GM13977 (cell line): ENCODE results near the gene ZNRF3.

ENCODE experiments used
- DNase-seq: peaks from one replicate; pipeline ENCODE4 v3.0.0; 2012; ENCODE audit warnings: low spot score
- CTCF ChIP-seq: IDR thresholded peaks from 2 replicates; pipeline ENCODE4 v1.5.1; 2012; ENCODE audit warnings: mild to moderate bottlenecking, control low read depth; ENCODE audit not compliant: insufficient read depth; ENCODE audit errors: extremely low read depth, missing control alignments
- in situ Hi-C: fragments of 300-500 bp; cut with MboI; formaldehyde crosslinking; loops from one replicate; pipeline ENCODE4 v1.12.0; 2022; ENCODE audit warnings: low sequenced_read_pairs, low pct_unique_long_range_greater_than_20kb, mixed read lengths, inconsistent platforms; ENCODE audit not compliant: unreplicated experiment

ZNRF3 gene

GRCh38 chr22:29072193-29072978 is 189.0 kb downstream of the ZNRF3 start:
- TF ChIP-seq CTCF = no peak
- in situ Hi-C loops = no loop called here

GRCh38 chr22:29072979-29073617 is 189.7 kb downstream of the ZNRF3 start, which contains the start of gene KREMEN1:
TSS of gene KREMEN1 (plus strand) at chr22:29073035. CDS start at chr22:29073131, 96 bp downstream.
- DNase-seq = no peak
- no peak for TF ChIP-seq CTCF
- in situ Hi-C loops = no loop called here

More at GRCh38 chr22:29072193-29072978, 189.0 kb downstream of the ZNRF3 start:
- peak; percentile 97 for DNase-seq

- no peak for DNase-seq
- TF ChIP-seq CTCF = no peak
- in situ Hi-C loops = no loop called here
Measured at GRCh38 chr22:29073618-29074275, 190.4 kb downstream of the ZNRF3 start.

GRCh38 chr22:29074276-29074772 is 191.0 kb downstream of the ZNRF3 start:
- no peak for DNase-seq
- no peak for TF ChIP-seq CTCF
- in situ Hi-C loops = no loop called here

- in situ Hi-C loops = no loop called here
- TF ChIP-seq CTCF = no peak
- DNase-seq = no peak
Measured at GRCh38 chr22:29078036-29078868, 194.9 kb downstream of the ZNRF3 start.

- in situ Hi-C loops = no loop called here
- DNase-seq = no peak
- no peak for TF ChIP-seq CTCF
Measured at GRCh38 chr22:29078869-29079207, 195.5 kb downstream of the ZNRF3 start.
